ENCODE data around the gene CYYR1.

The CYYR1 gene

GRCh38 chr21:26423511-26423910, 149.6 kb downstream of the CYYR1 start:
- DNase-seq: no peak

DNA sequence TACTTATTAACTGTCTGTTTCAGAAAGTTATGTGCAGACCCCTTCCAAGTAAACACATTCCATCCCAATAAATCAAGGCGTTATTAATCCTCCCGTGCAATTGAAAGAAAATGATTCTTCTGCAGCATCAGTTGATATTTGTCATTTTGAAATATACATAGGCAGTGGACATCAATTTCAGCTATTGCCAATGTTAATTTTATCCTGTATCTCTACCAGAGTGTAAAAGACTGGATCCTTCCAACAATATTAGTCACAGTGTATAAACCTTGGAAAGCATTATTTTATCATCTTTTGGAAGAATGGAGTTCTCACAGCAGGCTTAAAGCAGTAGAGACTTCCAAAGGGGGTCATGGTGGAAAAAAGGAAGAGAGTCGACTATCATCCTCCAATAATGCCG, 150.4 kb downstream of the CYYR1 start:
- DNase-seq: no peak

DNA sequence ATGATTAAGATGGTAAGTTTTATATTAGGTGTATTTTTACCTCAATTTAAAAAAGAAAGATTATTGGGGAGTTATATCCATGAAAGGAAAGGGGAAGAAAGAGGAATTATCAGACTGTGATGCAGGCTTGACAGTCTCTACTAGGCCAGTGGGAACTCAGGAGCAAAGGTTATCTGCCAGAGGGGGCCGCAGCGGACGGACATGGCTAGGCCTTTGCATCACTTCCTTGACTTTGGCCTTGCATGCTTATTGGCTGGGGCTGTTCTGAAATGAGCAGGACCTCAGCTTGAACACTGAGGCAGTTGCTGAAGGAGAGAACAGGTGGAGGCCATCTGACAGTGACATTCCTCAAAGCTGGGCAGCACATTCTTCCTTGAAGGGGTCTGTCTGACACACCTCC, 150.9 kb downstream of the CYYR1 start:
- no peak for DNase-seq

DNA sequence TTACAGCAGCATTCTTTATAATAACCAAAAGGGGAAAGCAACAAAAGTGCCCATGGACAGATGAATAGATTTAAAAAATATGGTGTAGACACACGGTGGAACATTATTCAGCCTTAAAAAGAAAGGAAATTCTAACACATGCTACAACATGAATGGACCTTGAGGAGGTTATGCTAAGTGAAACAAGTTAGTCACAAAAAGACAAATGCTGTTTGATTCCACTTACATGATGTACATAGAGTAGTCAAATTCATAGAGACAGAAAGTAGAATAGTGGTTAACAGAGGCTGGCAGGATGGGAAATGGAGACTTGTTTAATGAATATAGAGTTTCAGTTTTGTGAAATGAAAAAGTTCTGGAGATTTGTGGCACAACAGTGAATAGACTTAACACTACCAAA, 151.4 kb downstream of the CYYR1 start:
- DNase-seq: no peak
